ENCODE results near the gene MAP7. TPM values are rescaled to one million over a fixed set of nuclear protein-coding genes. Genes with fewer than 3 reads are reported as not detected.

MAP7 gene
- total RNA-seq, 1 donor = 1.4 TPM

DNA sequence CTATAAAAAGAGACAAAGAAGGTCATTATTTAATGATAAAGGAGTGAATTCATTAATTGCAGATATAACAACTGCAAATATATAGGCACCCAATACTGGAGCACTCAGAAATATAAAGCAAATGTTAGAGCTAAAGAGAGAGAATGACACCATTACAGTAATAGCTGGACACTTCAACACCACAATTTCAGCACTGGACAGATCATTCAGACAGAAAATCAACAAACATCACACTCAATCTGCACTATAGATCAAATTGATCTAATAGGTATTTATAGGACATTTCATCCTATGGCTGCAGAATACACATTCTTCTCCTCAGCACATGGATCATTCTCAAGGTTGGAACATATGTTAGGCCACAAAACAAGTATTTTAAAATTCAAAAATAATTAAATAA is 72.7 kb downstream of the MAP7 start:
- Histone ChIP-seq H3K27ac (ENCODE audit: low read depth, low read length) (no peak overlapping the region), H3K27me3 (ENCODE audit: insufficient read depth, low read length) (no peaks in the 10 kb centered on the region), H3K4me3 (ENCODE audit: insufficient read depth, low read length) (no peak overlapping the region), H4K20me1 (ENCODE audit: insufficient read depth, low read length) (no peaks in the 10 kb centered on the region), H3K79me2 (ENCODE audit: insufficient read depth, low read length) (no peaks in the 10 kb centered on the region), H2AFZ (ENCODE audit: low read length) (no peak overlapping the region), H3K36me3 (ENCODE audit: insufficient read depth, low read length) (no peaks in the 10 kb centered on the region), H3K4me1 (ENCODE audit: insufficient read depth, low read length) (no peaks in the 10 kb centered on the region), H3K9me3 (ENCODE audit: low read depth, low read length) (no peaks in the 10 kb centered on the region), H3K4me2 (ENCODE audit: insufficient read depth, low read length) (no peak overlapping the region)
- DNase-seq (ENCODE audit: insufficient read length, low spot score, missing footprints) = no peak
- TF ChIP-seq CTCF (IDR thresholded peaks at IDR 0.05; ENCODE audit: extremely low read depth, low read depth, low read length) = no peak

GRCh38 chr6:136475686-136476085 is 74.5 kb downstream of the MAP7 start:
- H3K9me3 ChIP-seq (ENCODE audit: low read depth, low read length) = no peaks in the 10 kb centered on the region
- no peaks in the 10 kb centered on the region for H3K36me3 ChIP-seq (ENCODE audit: insufficient read depth, low read length)
- no peak overlapping the region for H3K27ac ChIP-seq (ENCODE audit: low read depth, low read length)
- no peak overlapping the region for H3K4me2 ChIP-seq (ENCODE audit: insufficient read depth, low read length)
- no peaks in the 10 kb centered on the region for H3K4me1 ChIP-seq (ENCODE audit: insufficient read depth, low read length)
- no peak for TF ChIP-seq CTCF (IDR thresholded peaks at IDR 0.05; ENCODE audit: extremely low read depth, low read depth, low read length)
- DNase-seq (ENCODE audit: insufficient read length, low spot score, missing footprints) = no peak
- no peak overlapping the region for H2AFZ ChIP-seq (ENCODE audit: low read length)
- no peaks in the 10 kb centered on the region for H3K27me3 ChIP-seq (ENCODE audit: insufficient read depth, low read length)
- H3K4me3 ChIP-seq (ENCODE audit: insufficient read depth, low read length) = no peak overlapping the region
- no peaks in the 10 kb centered on the region for H3K79me2 ChIP-seq (ENCODE audit: insufficient read depth, low read length)
- no peaks in the 10 kb centered on the region for H4K20me1 ChIP-seq (ENCODE audit: insufficient read depth, low read length)

- Histone ChIP-seq H3K79me2 (ENCODE audit: insufficient read depth, low read length) (no peaks in the 10 kb centered on the region), H3K9me3 (ENCODE audit: low read depth, low read length) (no peaks in the 10 kb centered on the region), H3K36me3 (ENCODE audit: insufficient read depth, low read length) (no peaks in the 10 kb centered on the region), H2AFZ (ENCODE audit: low read length) (no peak overlapping the region), H3K4me2 (ENCODE audit: insufficient read depth, low read length) (no peak overlapping the region), H3K4me1 (ENCODE audit: insufficient read depth, low read length) (no peaks in the 10 kb centered on the region), H3K27me3 (ENCODE audit: insufficient read depth, low read length) (no peaks in the 10 kb centered on the region), H3K4me3 (ENCODE audit: insufficient read depth, low read length) (no peak overlapping the region), H4K20me1 (ENCODE audit: insufficient read depth, low read length) (no peaks in the 10 kb centered on the region), H3K27ac (ENCODE audit: low read depth, low read length) (no peak overlapping the region)
- no peak for TF ChIP-seq CTCF (IDR thresholded peaks at IDR 0.05; ENCODE audit: extremely low read depth, low read depth, low read length)
- DNase-seq (ENCODE audit: insufficient read length, low spot score, missing footprints) = no peak
These were observed 76.0 kb downstream of the MAP7 start for GRCh38 chr6:136474241-136474640.

DNA sequence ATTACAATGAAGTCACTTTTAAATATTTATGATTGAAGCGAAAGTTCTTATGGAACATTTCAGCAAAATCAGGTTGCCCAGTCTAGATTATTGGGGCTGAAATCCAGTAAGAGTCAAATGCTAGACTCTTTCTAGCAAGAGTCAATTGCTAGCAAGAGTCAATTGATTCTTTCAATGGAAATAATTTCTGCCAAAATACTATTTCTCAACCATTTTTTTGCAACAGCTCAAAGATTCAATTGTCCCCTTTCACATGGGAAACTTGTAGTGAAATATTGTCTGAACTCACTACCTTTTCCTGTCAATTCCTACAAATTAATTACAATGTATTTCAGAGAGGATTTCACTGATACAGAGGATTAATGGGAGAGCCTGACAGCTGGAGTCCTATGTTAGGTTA is 78.3 kb downstream of the MAP7 start:
- DNase-seq (ENCODE audit: insufficient read length, low spot score, missing footprints) = no peak
- Histone ChIP-seq H3K79me2 (ENCODE audit: insufficient read depth, low read length) (no peaks in the 10 kb centered on the region), H3K4me1 (ENCODE audit: insufficient read depth, low read length) (no peaks in the 10 kb centered on the region), H4K20me1 (ENCODE audit: insufficient read depth, low read length) (no peaks in the 10 kb centered on the region), H3K4me2 (ENCODE audit: insufficient read depth, low read length) (no peak overlapping the region), H3K4me3 (ENCODE audit: insufficient read depth, low read length) (no peak overlapping the region), H3K27ac (ENCODE audit: low read depth, low read length) (no peak overlapping the region), H3K9me3 (ENCODE audit: low read depth, low read length) (no peaks in the 10 kb centered on the region), H2AFZ (ENCODE audit: low read length) (no peak overlapping the region), H3K27me3 (ENCODE audit: insufficient read depth, low read length) (no peaks in the 10 kb centered on the region), H3K36me3 (ENCODE audit: insufficient read depth, low read length) (no peaks in the 10 kb centered on the region)
- TF ChIP-seq CTCF (IDR thresholded peaks at IDR 0.05; ENCODE audit: extremely low read depth, low read depth, low read length) = no peak

Measured in osteoblast (primary cell).